VCaP (cell line): Measurements from ENCODE around the gene PLA2G4D.

Source experiments
- H3K27ac ChIP-seq: fragments of 450-650 bp; 2 replicates; pipeline ENCODE4 v1.5.1; 2017
- TF ChIP-seq, protein P1 (sequence below): fragments of 450-650 bp; conservative IDR thresholded peaks from 2 replicates; pipeline ENCODE4 v1.5.1; 2017; ENCODE audit warnings: mild to moderate bottlenecking, moderate library complexity

The PLA2G4D gene

DNA sequence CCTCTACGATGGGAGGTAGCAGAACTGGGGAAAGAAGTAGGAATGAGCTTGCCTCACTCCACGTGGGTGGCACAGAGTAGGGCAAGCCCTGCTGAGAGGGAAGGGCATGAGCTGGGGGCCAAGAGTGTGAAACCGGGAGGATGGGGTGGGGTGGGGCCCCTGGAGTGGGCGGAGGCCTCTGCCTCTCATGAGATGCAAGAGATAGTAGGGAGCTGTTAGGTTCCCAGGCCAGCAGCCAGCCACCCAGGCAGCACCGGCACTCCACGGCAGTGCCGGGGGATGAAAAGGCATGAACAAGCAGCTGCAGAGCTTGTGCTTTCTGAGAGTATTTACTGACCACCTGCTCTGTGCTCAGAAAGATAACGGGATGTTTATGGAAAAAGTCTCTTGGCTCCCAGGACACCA is 49.1 kb downstream of the PLA2G4D start:
- H3K27ac ChIP-seq: peak overlapping the region; percentile 90

DNA sequence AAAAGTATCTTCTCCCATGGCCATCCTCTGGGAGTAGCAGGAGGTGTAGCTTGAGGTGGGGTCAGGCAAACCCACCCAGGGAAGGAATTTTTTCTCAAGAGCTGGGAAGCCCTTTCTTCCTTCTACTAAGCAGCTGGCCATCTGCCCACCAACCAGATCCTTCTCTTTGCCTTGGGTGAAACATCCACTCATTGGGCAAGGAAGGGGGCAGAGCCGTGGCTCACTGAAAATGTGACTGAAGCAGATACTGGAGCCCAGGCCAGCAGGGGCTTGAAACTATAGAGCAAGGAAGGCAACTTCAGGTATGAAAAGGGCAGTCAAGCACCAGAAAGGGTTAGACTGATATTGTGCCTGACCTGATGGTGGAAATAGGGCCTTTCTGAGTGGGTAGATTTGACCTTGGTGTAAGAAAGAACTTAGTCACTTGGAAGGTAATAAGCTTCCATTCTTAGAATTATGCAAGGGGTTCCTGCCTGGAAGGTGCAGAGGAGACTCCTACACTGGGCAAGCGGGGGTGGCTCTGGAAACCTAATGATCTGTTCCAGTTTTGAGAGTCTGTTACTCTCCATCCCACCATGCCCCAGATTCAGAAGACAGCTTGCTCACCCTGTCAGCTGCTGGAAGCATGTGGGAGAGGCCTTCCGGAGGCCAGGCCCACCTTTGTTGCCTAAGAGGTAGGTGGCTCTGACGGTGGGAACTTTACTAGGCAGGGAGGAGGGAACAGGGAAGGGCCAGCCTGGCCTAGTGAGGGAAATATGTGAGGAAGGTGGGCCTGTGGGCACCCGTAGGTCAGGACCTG is 51.6 kb downstream of the PLA2G4D start:
- TF ChIP-seq, protein P1, sequence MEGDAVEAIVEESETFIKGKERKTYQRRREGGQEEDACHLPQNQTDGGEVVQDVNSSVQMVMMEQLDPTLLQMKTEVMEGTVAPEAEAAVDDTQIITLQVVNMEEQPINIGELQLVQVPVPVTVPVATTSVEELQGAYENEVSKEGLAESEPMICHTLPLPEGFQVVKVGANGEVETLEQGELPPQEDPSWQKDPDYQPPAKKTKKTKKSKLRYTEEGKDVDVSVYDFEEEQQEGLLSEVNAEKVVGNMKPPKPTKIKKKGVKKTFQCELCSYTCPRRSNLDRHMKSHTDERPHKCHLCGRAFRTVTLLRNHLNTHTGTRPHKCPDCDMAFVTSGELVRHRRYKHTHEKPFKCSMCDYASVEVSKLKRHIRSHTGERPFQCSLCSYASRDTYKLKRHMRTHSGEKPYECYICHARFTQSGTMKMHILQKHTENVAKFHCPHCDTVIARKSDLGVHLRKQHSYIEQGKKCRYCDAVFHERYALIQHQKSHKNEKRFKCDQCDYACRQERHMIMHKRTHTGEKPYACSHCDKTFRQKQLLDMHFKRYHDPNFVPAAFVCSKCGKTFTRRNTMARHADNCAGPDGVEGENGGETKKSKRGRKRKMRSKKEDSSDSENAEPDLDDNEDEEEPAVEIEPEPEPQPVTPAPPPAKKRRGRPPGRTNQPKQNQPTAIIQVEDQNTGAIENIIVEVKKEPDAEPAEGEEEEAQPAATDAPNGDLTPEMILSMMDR: no peak
- no peak overlapping the region for H3K27ac ChIP-seq

More for the DNA sequence above, 49.1 kb downstream of the PLA2G4D start:
- TF ChIP-seq, protein P1: no peak

DNA sequence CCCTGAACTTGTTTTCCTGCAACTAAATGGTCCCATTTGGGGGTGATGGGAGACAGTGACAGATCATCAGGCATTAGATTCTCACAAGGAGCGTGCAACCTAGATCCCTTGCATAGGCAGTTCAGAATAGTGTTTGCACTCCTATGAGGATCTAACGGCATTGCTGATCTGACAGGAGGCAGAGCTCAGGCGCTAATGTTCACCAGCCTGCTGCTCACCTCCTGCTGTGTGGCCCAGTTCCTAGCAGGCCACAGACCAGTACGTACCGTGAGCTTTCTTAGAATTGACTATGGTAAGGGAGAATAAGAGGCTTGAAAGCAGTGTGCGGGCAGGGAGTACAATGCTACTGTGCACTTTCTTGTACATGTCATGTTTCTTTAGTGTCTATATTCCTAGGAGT is 56.0 kb downstream of the PLA2G4D start:
- no peak overlapping the region for H3K27ac ChIP-seq
- TF ChIP-seq, protein P1: no peak

DNA sequence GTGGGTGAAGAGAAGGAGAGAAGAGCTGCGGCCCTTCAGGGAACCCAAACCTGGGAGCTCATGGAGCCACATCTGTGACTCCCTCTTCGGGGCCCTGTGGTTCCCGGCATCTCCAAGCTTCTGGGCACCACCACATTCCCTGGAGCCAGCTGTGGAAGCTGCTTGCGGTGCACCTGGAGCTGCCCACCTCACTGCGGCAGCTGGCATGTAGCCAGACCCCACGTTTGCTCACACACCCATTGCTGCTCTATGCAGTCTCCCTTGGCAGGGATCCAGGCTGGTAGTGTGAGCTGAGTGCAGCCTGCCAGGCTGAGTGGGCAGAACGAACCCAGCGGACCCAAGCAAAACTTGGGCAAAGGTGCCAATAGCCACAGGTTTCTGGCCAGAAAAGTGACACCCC is 56.7 kb downstream of the PLA2G4D start:
- TF ChIP-seq, protein P1: no peak
- H3K27ac ChIP-seq: no peak overlapping the region

DNA sequence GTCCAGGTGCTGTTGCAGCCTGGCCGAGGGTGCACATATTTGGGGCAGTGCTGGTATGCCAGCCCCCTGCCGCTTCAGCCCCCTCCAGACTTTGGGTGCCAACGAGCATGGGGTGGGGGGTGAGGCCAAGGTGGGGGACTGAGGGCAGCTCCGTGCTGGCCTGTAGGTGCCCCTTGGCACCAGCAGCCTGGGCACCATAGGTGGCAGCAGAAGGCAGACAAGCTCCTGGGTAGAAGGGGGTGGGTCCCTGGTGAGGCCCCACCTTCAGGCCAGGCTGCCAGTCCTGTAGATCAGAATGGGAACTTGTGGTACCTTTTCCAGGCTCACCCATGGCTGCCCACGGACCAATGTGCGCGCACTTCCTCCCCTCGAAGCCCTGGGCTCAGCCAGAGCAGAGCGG is 57.4 kb downstream of the PLA2G4D start:
- no peak overlapping the region for H3K27ac ChIP-seq
- TF ChIP-seq, protein P1: no peak

DNA sequence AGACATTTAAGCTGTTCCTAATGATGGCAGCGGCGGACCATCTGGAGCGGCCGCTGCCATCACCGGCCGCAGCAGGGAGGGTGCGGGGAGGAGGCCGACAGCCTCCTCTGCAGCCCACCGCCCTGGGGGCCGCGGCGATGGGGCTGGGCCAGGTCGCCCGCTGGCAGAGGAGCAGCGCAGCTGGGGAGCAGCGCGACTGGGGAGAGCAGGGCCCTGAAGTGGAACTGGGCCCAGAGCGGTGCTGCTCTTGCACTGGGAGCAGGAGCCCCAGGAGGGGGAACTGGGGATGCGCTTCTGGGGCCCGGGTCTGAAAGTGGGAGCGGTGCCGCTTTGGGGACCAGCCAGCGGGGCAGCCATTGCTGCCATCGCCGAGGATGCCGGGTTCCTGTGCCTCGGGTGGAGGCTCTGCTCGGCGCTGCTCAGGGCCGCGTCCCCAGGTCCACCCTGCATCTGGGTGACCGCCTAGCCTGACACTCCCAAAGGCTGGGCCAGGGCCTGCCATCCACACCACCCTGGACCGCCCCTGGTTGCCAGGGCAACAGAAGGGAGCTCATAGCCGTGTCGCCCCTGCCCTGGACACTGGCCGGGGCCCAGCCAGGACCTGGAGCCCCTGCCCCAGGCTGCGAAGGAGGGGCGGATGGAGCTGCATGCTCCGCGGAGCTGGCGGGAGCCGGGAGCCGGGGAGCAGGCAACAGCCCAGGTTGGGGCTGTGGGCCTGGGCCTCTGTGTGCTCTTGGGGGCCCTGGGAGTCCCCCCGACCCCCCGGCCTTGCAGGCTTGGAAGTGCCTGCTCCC is 58.1 kb downstream of the PLA2G4D start:
- no peak overlapping the region for H3K27ac ChIP-seq
- TF ChIP-seq, protein P1: no peak

DNA sequence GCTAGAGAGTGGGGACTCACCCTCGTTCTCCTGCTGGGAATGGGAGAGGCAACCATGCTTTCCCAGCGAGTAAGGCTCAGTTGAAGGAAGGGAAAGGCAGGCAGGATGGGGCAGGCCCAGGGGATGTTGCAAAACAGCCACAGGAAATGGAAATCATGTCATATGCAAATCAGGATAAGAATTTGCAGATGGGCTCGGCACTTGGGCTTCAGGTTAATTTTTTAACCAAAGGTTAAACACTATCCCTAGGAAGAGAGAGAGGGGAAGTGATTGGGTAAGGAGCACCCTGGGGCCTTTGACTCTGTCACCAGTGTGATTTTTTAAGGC is 59.0 kb downstream of the PLA2G4D start:
- no peak overlapping the region for H3K27ac ChIP-seq
- TF ChIP-seq, protein P1: no peak
